Gastrocnemius medialis (tissue), 4 donors: ENCODE measurements around the gene ATAT1.
A peak's percentile ranks its signal among the peaks of the same experiment; 100 is the strongest.

ENCODE experiments used
- CTCF ChIP-seq, 5 experiments: fragments of 450-650 bp in 3 of 5; fragments of 200-600 bp in 2 of 5; sonication (generic) in 2 of 5; IDR thresholded peaks in 4 of 5; conservative IDR thresholded peaks in 1 of 5; 1 replicate in 4 of 5; 2 replicates in 1 of 5; pipeline ENCODE4 v1.5.1; 2016 to 2019; ENCODE audit warnings: antibody characterized with exemption in 5 of 5, mild to moderate bottlenecking in 3 of 5, moderate library complexity in 3 of 5
- POLR2A ChIP-seq, 2 donors: fragments of 450-650 bp; IDR thresholded peaks; one replicate each; pipeline ENCODE4 v1.6.1; 2017; ENCODE audit warnings: antibody characterized with exemption in 2 of 2, mild to moderate bottlenecking in 2 of 2, moderate library complexity in 2 of 2

- TF ChIP-seq CTCF (IDR thresholded peaks at IDR 0.05 in 4 of 5, conservative IDR thresholded peaks at IDR 0.05 in 1 of 5) (no peak), POLR2A (IDR thresholded peaks at IDR 0.05) (peak; percentile 13 to 35)
Observed at GRCh38 chr6:30686009-30686907, 59.6 kb downstream of the ATAT1 start, which contains the start of gene PPP1R18.
